ENCODE measurements around the gene TOR1A.

The TOR1A gene

DNA sequence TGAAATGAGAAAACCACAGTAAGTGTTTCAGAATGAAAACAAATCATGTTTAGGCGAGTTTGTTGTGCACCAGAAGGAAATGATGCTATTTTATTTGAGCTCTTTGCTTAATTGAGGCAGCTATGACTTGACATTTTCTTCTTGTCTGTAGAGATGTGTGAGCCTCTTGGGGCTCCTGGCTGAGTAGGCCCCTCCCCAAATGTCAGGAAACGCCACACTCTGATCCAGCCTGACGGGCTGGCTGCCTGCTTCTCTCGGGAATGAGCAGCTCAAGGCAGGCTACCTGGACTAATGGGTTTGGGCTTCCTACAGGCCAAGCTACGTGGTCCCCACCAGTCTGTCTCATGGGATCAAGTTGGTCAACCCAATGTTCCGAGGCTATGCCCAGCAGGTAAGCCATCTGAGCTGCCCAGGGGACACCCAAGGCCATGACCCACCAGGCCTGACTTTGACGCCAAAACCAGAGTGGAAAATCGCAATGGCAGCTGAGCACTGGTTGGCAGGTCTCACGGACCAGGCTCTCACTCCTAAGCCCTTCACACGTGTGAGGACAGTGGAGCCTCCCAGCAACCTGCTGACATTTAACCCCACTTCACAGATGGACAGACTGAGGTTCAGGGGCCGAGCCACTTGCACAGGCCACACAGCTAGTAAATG, 41.2 kb upstream of the TOR1A start:
- H3K4me1 ChIP-seq (ENCODE audit: control insufficient read depth, insufficient read depth, low read length), result no peaks in the 10 kb centered on the region
- H3K27me3 ChIP-seq (ENCODE audit: control insufficient read depth, insufficient read depth, low read length), result no peaks in the 10 kb centered on the region
- no peak overlapping the region for H3K4me3 ChIP-seq (ENCODE audit: low read length)
- H3K36me3 ChIP-seq (ENCODE audit: control insufficient read depth, insufficient read depth, low read length), result no peaks in the 10 kb centered on the region
- H3K9me3 ChIP-seq (ENCODE audit: control insufficient read depth, insufficient read depth, low read length), result no peaks in the 10 kb centered on the region
- whole genome bisulfite sequencing (ENCODE audit: insufficient coverage, insufficient read length), result no CpG with 5 or more reads among the region's 11 CpGs
- no peak for DNase-seq (ENCODE audit: low read depth, low spot score)
- no peak overlapping the region for H3K27ac ChIP-seq (ENCODE audit: low read length)

DNA sequence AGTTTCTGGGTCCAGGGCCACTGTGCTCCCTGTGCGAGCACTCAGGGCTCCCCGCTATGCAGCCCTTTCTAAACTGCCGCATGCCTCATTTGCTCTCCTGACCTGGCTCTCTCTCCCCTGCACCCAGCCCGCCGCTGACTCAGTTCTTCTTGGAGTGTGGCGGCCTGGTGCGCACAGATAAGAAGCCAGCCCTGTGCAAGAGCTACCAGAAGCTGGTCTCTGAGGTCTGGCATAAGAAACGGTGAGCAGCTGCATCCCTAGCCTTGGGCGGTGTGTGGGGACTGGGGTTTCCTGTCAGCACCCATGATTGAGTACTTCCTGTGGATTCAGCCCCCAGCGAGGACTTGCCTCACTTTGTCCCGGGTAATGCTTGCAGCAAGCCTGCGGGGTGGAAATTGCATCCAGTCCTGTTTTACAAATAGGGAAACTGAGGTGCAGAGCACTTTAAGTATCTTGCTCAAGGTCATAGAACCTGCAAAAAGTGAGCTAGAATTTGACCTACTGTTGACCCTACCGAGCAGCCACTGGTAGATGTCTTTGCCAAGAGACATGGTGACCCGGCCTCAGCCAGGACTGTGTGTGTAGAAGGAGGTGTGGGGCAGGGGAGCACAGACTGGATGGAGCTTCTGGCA, 39.2 kb upstream of the TOR1A start:
- no peaks in the 10 kb centered on the region for H3K27me3 ChIP-seq (ENCODE audit: control insufficient read depth, insufficient read depth, low read length)
- H3K9me3 ChIP-seq (ENCODE audit: control insufficient read depth, insufficient read depth, low read length), result no peaks in the 10 kb centered on the region
- H3K4me1 ChIP-seq (ENCODE audit: control insufficient read depth, insufficient read depth, low read length), result no peaks in the 10 kb centered on the region
- no CpG with 5 or more reads among the region's 14 CpGs for WGBS (ENCODE audit: insufficient coverage, insufficient read length)
- no peak for DNase-seq (ENCODE audit: low read depth, low spot score)
- H3K36me3 ChIP-seq (ENCODE audit: control insufficient read depth, insufficient read depth, low read length), result 0 out of 2 replicates have a peak, but pooled peaks cover 2% of the 10 kb centered on the region
- no peak overlapping the region for H3K27ac ChIP-seq (ENCODE audit: low read length)
- no peak overlapping the region for H3K4me3 ChIP-seq (ENCODE audit: low read length)

DNA sequence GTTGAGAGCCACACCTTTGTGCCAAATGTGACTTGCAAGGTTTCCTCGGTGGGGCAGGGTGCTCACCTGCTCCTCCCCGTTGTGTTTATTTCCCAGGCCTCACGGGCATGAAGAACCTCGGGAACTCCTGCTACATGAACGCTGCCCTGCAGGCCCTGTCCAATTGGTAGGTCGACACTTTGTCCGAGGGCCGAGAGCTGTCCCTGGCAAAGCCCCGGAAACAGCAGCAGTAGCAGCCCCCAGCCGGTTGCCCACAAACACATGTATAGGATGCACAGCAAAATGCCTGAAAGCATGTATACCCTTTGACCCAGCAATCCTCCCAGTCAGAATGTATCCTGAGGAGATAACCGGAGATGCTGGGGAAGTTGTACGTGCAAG, 37.5 kb upstream of the TOR1A start:
- H3K9me3 ChIP-seq (ENCODE audit: control insufficient read depth, insufficient read depth, low read length), result no peaks in the 10 kb centered on the region
- no peak for DNase-seq (ENCODE audit: low read depth, low spot score)
- no peaks in the 10 kb centered on the region for H3K4me1 ChIP-seq (ENCODE audit: control insufficient read depth, insufficient read depth, low read length)
- WGBS (ENCODE audit: insufficient coverage, insufficient read length), result no CpG with 5 or more reads among the region's 12 CpGs
- no peaks in the 10 kb centered on the region for H3K27me3 ChIP-seq (ENCODE audit: control insufficient read depth, insufficient read depth, low read length)
- H3K36me3 ChIP-seq (ENCODE audit: control insufficient read depth, insufficient read depth, low read length), result 0 out of 2 replicates have a peak, but pooled peaks cover 2% of the 10 kb centered on the region
- no peak overlapping the region for H3K27ac ChIP-seq (ENCODE audit: low read length)
- H3K4me3 ChIP-seq (ENCODE audit: low read length), result no peak overlapping the region

- Histone ChIP-seq H3K27ac (ENCODE audit: low read length) (no peak overlapping the region), H3K27me3 (ENCODE audit: control insufficient read depth, insufficient read depth, low read length) (no peaks in the 10 kb centered on the region), H3K9me3 (ENCODE audit: control insufficient read depth, insufficient read depth, low read length) (no peaks in the 10 kb centered on the region), H3K4me3 (ENCODE audit: low read length) (no peak overlapping the region), H3K4me1 (ENCODE audit: control insufficient read depth, insufficient read depth, low read length) (no peaks in the 10 kb centered on the region), H3K36me3 (ENCODE audit: control insufficient read depth, insufficient read depth, low read length) (0 out of 2 replicates have a peak, but pooled peaks cover 2% of the 10 kb centered on the region)
- no CpG with 5 or more reads among the region's 11 CpGs for WGBS (ENCODE audit: insufficient coverage, insufficient read length)
- no peak for DNase-seq (ENCODE audit: low read depth, low spot score)
Observed at GRCh38 chr9:129860653-129861446, 36.9 kb upstream of the TOR1A start.

GRCh38 chr9:129858167-129858962, 34.4 kb upstream of the TOR1A start:
- no CpG with 5 or more reads among the region's 11 CpGs for WGBS (ENCODE audit: insufficient coverage, insufficient read length)
- H3K4me3 ChIP-seq (ENCODE audit: low read length), result no peak overlapping the region
- 0 out of 2 replicates have a peak, but pooled peaks cover 2% of the 10 kb centered on the region for H3K36me3 ChIP-seq (ENCODE audit: control insufficient read depth, insufficient read depth, low read length)
- no peaks in the 10 kb centered on the region for H3K9me3 ChIP-seq (ENCODE audit: control insufficient read depth, insufficient read depth, low read length)
- H3K27ac ChIP-seq (ENCODE audit: low read length), result no peak overlapping the region
- DNase-seq (ENCODE audit: low read depth, low spot score), result no peak
- H3K27me3 ChIP-seq (ENCODE audit: control insufficient read depth, insufficient read depth, low read length), result no peaks in the 10 kb centered on the region
- H3K4me1 ChIP-seq (ENCODE audit: control insufficient read depth, insufficient read depth, low read length), result no peaks in the 10 kb centered on the region

- Histone ChIP-seq H3K4me3 (ENCODE audit: low read length) (no peak overlapping the region), H3K36me3 (ENCODE audit: control insufficient read depth, insufficient read depth, low read length) (0 out of 2 replicates have a peak, but pooled peaks cover 2% of the 10 kb centered on the region), H3K9me3 (ENCODE audit: control insufficient read depth, insufficient read depth, low read length) (no peaks in the 10 kb centered on the region), H3K4me1 (ENCODE audit: control insufficient read depth, insufficient read depth, low read length) (no peaks in the 10 kb centered on the region), H3K27ac (ENCODE audit: low read length) (no peak overlapping the region), H3K27me3 (ENCODE audit: control insufficient read depth, insufficient read depth, low read length) (no peaks in the 10 kb centered on the region)
- no peak for DNase-seq (ENCODE audit: low read depth, low spot score)
- WGBS (ENCODE audit: insufficient coverage, insufficient read length), result no CpG with 5 or more reads among the region's 7 CpGs
Observed at GRCh38 chr9:129857207-129857606, 33.3 kb upstream of the TOR1A start.

- no peak for DNase-seq (ENCODE audit: low read depth, low spot score)
- WGBS (ENCODE audit: insufficient coverage, insufficient read length), result no CpG with 5 or more reads among the region's 4 CpGs
- H3K27ac ChIP-seq (ENCODE audit: low read length), result no peak overlapping the region
- 0 out of 2 replicates have a peak, but pooled peaks cover 2% of the 10 kb centered on the region for H3K36me3 ChIP-seq (ENCODE audit: control insufficient read depth, insufficient read depth, low read length)
- no peaks in the 10 kb centered on the region for H3K4me1 ChIP-seq (ENCODE audit: control insufficient read depth, insufficient read depth, low read length)
- no peak overlapping the region for H3K4me3 ChIP-seq (ENCODE audit: low read length)
- no peaks in the 10 kb centered on the region for H3K27me3 ChIP-seq (ENCODE audit: control insufficient read depth, insufficient read depth, low read length)
- H3K9me3 ChIP-seq (ENCODE audit: control insufficient read depth, insufficient read depth, low read length), result no peaks in the 10 kb centered on the region
Observed at GRCh38 chr9:129854588-129855110, 30.7 kb upstream of the TOR1A start.

GRCh38 chr9:129853614-129854013, 29.7 kb upstream of the TOR1A start:
- H3K4me3 ChIP-seq (ENCODE audit: low read length), result no peak overlapping the region
- H3K27ac ChIP-seq (ENCODE audit: low read length), result no peak overlapping the region
- H3K36me3 ChIP-seq (ENCODE audit: control insufficient read depth, insufficient read depth, low read length), result 0 out of 2 replicates have a peak, but pooled peaks cover 2% of the 10 kb centered on the region
- no peak for DNase-seq (ENCODE audit: low read depth, low spot score)
- no peaks in the 10 kb centered on the region for H3K9me3 ChIP-seq (ENCODE audit: control insufficient read depth, insufficient read depth, low read length)
- no CpG with 5 or more reads among the region's 3 CpGs for WGBS (ENCODE audit: insufficient coverage, insufficient read length)
- no peaks in the 10 kb centered on the region for H3K4me1 ChIP-seq (ENCODE audit: control insufficient read depth, insufficient read depth, low read length)
- H3K27me3 ChIP-seq (ENCODE audit: control insufficient read depth, insufficient read depth, low read length), result no peaks in the 10 kb centered on the region

DNA sequence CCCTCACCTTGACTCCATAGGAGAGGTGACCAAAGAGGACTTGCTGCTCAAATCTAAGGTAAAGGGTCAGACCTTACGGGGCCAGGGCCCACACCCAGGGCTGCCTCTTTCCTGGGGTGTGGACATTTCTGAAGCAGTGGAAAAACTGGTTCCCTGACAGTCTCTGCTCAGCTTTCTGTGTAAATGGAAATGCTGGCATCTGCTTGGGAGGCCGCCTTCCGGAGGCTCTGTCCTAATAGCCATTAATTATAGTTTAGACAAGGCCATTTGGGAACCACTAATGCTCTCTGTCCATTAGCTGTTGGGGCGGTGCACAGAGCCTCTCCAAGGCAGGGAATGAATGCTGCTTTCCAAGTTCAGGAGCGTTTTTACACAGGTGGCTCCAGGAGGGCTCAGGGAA, 28.6 kb upstream of the TOR1A start:
- no peaks in the 10 kb centered on the region for H3K4me1 ChIP-seq (ENCODE audit: control insufficient read depth, insufficient read depth, low read length)
- no peak overlapping the region for H3K4me3 ChIP-seq (ENCODE audit: low read length)
- H3K27ac ChIP-seq (ENCODE audit: low read length), result no peak overlapping the region
- H3K36me3 ChIP-seq (ENCODE audit: control insufficient read depth, insufficient read depth, low read length), result no peaks in the 10 kb centered on the region
- DNase-seq (ENCODE audit: low read depth, low spot score), result no peak
- no peaks in the 10 kb centered on the region for H3K9me3 ChIP-seq (ENCODE audit: control insufficient read depth, insufficient read depth, low read length)
- WGBS (ENCODE audit: insufficient coverage, insufficient read length), result no CpG with 5 or more reads among the region's 5 CpGs
- no peaks in the 10 kb centered on the region for H3K27me3 ChIP-seq (ENCODE audit: control insufficient read depth, insufficient read depth, low read length)

DNA sequence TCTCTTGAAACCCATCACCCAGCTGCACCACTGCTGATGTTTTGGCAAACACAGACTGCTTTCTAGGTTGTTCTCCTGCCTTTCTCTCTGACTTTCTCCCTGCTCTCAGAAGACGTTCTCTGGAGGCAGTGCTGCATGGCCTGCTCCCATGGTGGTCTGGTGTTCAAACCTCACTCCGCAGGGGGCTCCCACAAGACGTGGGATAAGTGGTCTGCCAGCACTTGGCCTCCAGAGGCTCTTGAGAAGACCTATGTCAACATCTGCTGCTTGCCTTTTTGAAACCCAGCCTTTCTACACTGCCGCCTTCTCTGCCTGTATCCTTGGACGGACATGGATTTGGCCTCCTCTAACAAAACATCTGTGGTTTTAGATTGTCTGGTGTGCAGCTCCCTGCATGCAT, 27.9 kb upstream of the TOR1A start:
- no peaks in the 10 kb centered on the region for H3K36me3 ChIP-seq (ENCODE audit: control insufficient read depth, insufficient read depth, low read length)
- H3K4me1 ChIP-seq (ENCODE audit: control insufficient read depth, insufficient read depth, low read length), result no peaks in the 10 kb centered on the region
- H3K9me3 ChIP-seq (ENCODE audit: control insufficient read depth, insufficient read depth, low read length), result no peaks in the 10 kb centered on the region
- no peak overlapping the region for H3K27ac ChIP-seq (ENCODE audit: low read length)
- H3K4me3 ChIP-seq (ENCODE audit: low read length), result no peak overlapping the region
- WGBS (ENCODE audit: insufficient coverage, insufficient read length), result no CpG with 5 or more reads among the region's 5 CpGs
- H3K27me3 ChIP-seq (ENCODE audit: control insufficient read depth, insufficient read depth, low read length), result no peaks in the 10 kb centered on the region
- no peak for DNase-seq (ENCODE audit: low read depth, low spot score)
